Caki2 (cell line): ENCODE measurements around the gene NAALADL2. TPM values are rescaled to one million over a fixed set of nuclear protein-coding genes. Genes with fewer than 3 reads are reported as not detected.

ENCODE experiments used
- DNase-seq: peaks from one replicate; pipeline ENCODE4 v3.0.0-alpha.2; 2015; ENCODE audit warnings: low read depth
- in situ Hi-C: cut with HindIII; loops from 2 replicates; pipeline ENCODE4 v1.10.0; 2016; ENCODE audit warnings: low sequenced_read_pairs, low pct_unique_long_range_greater_than_20kb, mixed read lengths
- total RNA-seq: library from RNA; depleted of rRNA; stranded (reverse); fragments of >200 nt; shearing (Covaris generic); gene quantifications from 2 replicates; pipeline ENCODE4 v1.2.3, GENCODE V29; 2014; ENCODE audit warnings: low replicate concordance

Gene NAALADL2
- total RNA-seq, 1 experiment from 2014 or later, result 1.3 TPM

GRCh38 chr3:174882789-174883188, 23.7 kb downstream of the NAALADL2 start:
- in situ Hi-C loops, result no loop called here
- no peak for DNase-seq

DNA sequence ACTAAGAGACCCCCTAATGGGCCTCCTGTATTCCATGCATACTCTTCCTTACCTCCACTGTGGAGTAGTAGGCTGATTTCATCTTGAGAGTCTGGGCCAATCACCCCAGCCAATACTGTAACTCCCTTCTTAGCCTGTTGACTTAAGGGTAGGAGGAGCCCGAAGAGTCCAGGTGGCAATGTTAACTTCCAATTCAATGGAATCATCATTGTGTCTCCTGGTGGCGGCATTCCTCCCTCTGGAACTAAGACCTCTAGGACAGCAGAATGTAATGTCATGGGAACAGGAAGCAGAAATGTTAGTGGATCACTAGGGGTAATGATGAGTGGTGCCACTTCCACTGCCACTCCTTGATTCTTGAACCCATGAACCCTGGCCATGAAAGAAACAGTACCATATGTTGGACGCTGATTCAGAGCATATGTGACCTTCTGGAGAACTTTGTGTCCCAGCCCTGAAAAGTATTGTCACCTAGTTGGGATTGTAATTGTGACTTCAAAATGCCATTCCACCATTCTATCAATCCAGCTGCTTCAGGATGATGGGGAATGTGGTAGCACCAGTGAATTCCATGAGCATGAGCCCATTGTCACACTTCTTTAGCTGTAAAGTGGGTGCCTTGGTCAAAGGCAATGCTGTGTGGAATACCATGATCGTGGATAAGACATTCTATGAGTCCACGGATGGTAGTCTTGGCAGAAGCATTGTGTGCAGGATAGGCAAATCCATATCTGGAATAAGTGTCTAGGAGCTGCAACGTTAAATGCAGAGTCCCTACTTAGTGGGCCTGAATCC, 24.9 kb downstream of the NAALADL2 start:
- in situ Hi-C loops, result no loop called here
- no peak for DNase-seq

- in situ Hi-C loops, result no loop called here
- DNase-seq, result no peak
Measured at GRCh38 chr3:174884776-174885568, 25.8 kb downstream of the NAALADL2 start.

DNA sequence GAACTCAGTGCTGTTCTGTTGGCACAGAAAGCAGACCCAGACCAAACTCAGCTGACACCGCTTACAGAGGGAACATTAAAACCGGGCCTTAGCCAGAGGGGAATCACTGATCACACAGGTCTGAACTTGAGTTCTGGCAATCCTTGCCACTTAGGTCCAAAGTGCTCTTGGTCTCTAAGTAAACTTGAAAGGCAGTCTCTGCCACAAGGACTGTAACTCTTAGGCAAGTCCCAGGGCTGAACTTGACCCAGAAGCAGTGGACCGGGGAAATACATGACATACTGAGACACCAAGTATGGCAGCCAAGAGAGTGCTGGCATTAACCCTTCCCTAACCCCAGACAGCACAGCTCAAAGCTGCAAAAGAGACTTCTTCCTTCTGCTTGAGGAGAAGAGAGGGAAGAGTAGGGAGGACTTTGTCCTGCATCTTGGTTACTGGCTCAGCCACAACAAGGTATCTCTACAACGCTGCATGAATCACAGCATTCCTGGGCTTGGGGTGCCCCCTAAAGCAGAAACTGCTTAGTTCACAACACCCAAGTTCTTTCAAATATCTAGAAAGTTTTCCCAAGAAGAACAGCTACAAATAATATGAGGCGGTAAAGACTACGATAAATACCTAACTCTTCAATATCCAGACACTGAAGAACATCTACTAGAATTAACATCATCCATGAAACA, 32.5 kb downstream of the NAALADL2 start:
- DNase-seq, result no peak
- in situ Hi-C loops, result no loop called here

GRCh38 chr3:174907027-174907426, 47.9 kb downstream of the NAALADL2 start:
- in situ Hi-C loops, result no loop called here
- DNase-seq, result no peak

- in situ Hi-C loops, result no loop called here
- DNase-seq, result no peak
Measured at GRCh38 chr3:174907628-174908407, 48.7 kb downstream of the NAALADL2 start.

DNA sequence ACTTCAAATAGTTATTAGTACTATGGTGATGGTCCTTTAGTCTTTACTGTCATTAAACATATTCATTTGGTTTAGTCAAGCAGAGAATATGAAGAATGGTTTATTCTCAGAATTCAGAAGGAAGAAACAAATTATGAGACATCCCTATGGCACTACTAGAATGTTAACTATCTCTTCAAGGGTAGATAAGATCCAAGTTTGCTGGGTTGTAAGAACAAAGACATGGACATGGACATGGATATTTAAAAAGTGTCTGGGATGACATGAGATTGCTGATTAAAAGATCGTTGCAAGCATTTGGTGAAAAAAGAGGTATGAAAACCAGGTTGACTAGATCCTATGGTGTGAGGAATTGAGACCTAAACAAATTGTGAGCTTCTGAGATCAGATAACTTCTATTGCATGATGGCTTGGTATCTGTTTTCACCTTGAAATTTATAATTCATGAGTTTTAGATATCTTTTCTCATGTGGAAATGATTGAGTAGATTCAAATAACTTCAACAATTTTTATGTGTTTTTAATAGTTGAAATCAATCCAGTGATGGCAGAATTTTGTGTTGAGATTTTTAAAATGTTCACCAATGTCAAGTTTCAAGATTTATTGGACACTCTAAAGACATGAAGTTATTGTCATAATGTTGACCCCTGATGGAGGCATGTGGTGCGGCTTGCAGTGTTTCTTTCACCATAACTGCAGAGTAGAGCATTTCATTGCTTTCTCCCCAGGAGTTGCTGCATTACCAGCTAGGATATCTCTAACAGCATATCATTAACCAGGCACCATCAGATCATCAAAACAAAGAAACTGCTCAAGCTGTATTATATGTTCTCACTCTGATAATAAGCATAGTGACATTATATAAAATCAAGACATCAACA, 72.6 kb downstream of the NAALADL2 start:
- in situ Hi-C loops, result no loop called here
- DNase-seq, result no peak

DNA sequence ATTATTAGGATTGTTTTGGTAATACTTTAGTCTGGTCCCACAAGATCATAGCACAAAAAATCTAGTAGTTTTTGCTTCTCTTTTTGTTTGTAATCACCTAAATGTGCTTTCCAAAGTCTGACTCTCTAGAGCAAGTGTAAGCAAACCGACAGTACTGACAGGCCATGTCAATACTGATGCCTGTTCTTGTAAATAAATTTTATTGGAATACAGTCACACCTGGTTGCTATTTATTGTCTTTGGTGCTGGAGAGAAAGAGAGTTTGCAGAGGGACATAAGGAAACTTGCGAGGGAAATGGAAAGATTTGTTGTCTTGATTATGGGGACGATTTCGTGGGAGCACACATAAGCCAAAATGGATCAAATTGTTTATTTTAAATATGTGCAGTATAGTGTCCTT, 77.5 kb downstream of the NAALADL2 start:
- DNase-seq, result no peak
- in situ Hi-C loops, result no loop called here

- in situ Hi-C loops, result no loop called here
- DNase-seq, result no peak
Measured at GRCh38 chr3:174937478-174937877, 78.3 kb downstream of the NAALADL2 start.

- in situ Hi-C loops, result no loop called here
- no peak for DNase-seq
Measured at GRCh38 chr3:174938102-174938501, 79.0 kb downstream of the NAALADL2 start.

DNA sequence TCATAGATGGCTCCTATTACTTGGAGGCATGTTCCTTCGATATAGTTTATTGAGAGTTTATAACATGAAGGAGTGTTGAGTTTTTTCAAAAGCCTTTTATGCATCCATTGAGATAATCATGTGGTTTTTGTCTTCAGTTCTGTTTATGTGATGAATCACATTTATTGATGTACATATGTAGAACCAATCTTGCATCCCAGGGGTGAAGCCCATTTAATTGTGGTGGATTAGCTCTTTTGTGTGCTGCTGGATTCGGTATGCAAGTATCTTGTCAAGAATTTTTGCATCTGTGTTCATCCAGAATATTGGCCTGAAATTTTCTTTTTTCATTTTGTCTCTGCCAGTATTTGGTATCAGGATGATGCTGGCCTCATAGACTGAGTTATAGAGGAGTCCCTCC, 81.0 kb downstream of the NAALADL2 start:
- in situ Hi-C loops, result no loop called here
- no peak for DNase-seq

- no peak for DNase-seq
- in situ Hi-C loops, result no loop called here
Measured at GRCh38 chr3:174945276-174945675, 86.1 kb downstream of the NAALADL2 start.

- DNase-seq, result no peak
- in situ Hi-C loops, result no loop called here
Measured at GRCh38 chr3:174945951-174946350, 86.8 kb downstream of the NAALADL2 start.

- in situ Hi-C loops, result no loop called here
- peak; percentile 92 for DNase-seq
Measured at GRCh38 chr3:174949523-174949922, 90.4 kb downstream of the NAALADL2 start.

GRCh38 chr3:174951034-174951433, 91.9 kb downstream of the NAALADL2 start:
- in situ Hi-C loops, result no loop called here
- peak; percentile 68 for DNase-seq

- in situ Hi-C loops, result no loop called here
- DNase-seq, result no peak
Measured at GRCh38 chr3:174951498-174952005, 92.4 kb downstream of the NAALADL2 start.

DNA sequence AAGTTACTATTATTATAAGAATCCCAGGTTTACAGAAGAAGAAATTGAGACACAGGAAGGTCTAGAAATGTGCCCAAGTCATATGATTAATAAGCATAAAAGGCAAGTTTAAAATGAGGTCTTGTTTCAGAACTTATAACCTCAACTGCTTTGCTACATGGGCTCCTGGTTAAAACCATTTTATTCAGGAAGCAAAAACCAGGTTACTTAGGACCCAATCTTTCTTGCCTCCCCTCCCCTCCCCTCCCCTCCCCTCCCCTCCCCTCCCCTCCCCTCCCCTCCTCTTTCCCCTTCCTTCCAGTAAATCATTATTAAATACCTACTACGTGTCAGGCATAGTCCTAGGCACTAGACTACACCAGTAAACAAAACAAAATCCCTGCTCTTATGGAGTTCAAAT, 93.9 kb downstream of the NAALADL2 start:
- in situ Hi-C loops, result no loop called here
- no peak for DNase-seq
